Fibroblast of upper back skin (primary cell): ENCODE measurements around the gene VANGL1.

Experiments
- DNase-seq: peaks from one replicate; pipeline ENCODE4 v3.0.0-alpha.2; 2013

The VANGL1 gene

GRCh38 chr1:115706587-115707425 lies 65.0 kb downstream of the VANGL1 start:
- peak; percentile 60 for DNase-seq

GRCh38 chr1:115710859-115711624 lies 69.3 kb downstream of the VANGL1 start:
- DNase-seq = no peak

GRCh38 chr1:115712911-115713609 lies 71.3 kb downstream of the VANGL1 start:
- no peak for DNase-seq

- DNase-seq = no peak
Measured at GRCh38 chr1:115713906-115714305, 72.1 kb downstream of the VANGL1 start.

- no peak for DNase-seq
Measured at GRCh38 chr1:115714572-115715141, 72.9 kb downstream of the VANGL1 start.

GRCh38 chr1:115717541-115717940 lies 75.8 kb downstream of the VANGL1 start:
- DNase-seq = peak; percentile 34

- DNase-seq = peak; percentile 48
Measured at GRCh38 chr1:115718011-115718754, 76.4 kb downstream of the VANGL1 start.

GRCh38 chr1:115719285-115719684 lies 77.5 kb downstream of the VANGL1 start:
- no peak for DNase-seq

GRCh38 chr1:115722221-115722620 lies 80.5 kb downstream of the VANGL1 start:
- DNase-seq = no peak

- no peak for DNase-seq
Measured at GRCh38 chr1:115723756-115724155, 82.0 kb downstream of the VANGL1 start.

- no peak for DNase-seq
Measured at GRCh38 chr1:115725600-115725999, 83.8 kb downstream of the VANGL1 start.

- DNase-seq = no peak
Measured at GRCh38 chr1:115726161-115726560, 84.4 kb downstream of the VANGL1 start.

GRCh38 chr1:115726570-115726969 lies 84.8 kb downstream of the VANGL1 start:
- DNase-seq = no peak

GRCh38 chr1:115727706-115728249 lies 86.0 kb downstream of the VANGL1 start:
- DNase-seq = peak; percentile 92

GRCh38 chr1:115728341-115728740 lies 86.6 kb downstream of the VANGL1 start:
- no peak for DNase-seq

GRCh38 chr1:115729756-115730155 lies 88.0 kb downstream of the VANGL1 start:
- no peak for DNase-seq

GRCh38 chr1:115732316-115732715 lies 90.5 kb downstream of the VANGL1 start:
- DNase-seq = no peak

GRCh38 chr1:115740811-115741210 lies 99.0 kb downstream of the VANGL1 start:
- no peak for DNase-seq

GRCh38 chr1:115744646-115745275 lies 103.0 kb downstream of the VANGL1 start:
- DNase-seq = no peak

GRCh38 chr1:115746021-115746690 lies 104.4 kb downstream of the VANGL1 start:
- DNase-seq = peak; percentile 23
